ENCODE data around the gene SLFNL1. TPM values are rescaled to one million over a fixed set of nuclear protein-coding genes. Genes with fewer than 3 reads are reported as not detected.

SLFNL1 gene
- total RNA-seq, 1 experiment from 2014 or later: not detected

- DNase-seq (ENCODE audit: low spot score) (no peak), ATAC-seq (no peak)
- Mint-ChIP-seq H3K4me3 (peak overlapping the region; percentile 72), H3K9me3 (no peaks in the 10 kb centered on the region), H3K27me3 (ENCODE audit: low read depth) (no peaks in the 10 kb centered on the region), H3K36me3 (peaks cover 8% of the 10 kb centered on the region), H3K27ac (peak overlapping the region; percentile 81), H3K4me1 (peaks cover 23% of the 10 kb centered on the region)
- ChIA-PET POLR2A (no interaction called here), CTCF (interaction anchor here (1.2 to 2.7 kb wide), 6 partner anchors 27 to 130 kb away, joined by 3 to 17 read pairs (median 8); partner anchors contain the start of gene CITED4)
- TF ChIP-seq FOXP1 (CRISPR knock-in tag; IDR thresholded peaks at IDR 0.05; ENCODE audit: borderline replicate concordance) (no peak), ESRRA (CRISPR knock-in tag; IDR thresholded peaks at IDR 0.05; ENCODE audit: borderline replicate concordance) (0 out of 2 replicates have a peak, but pooled peaks have one; percentile 43), KAT7 (CRISPR knock-in tag; IDR thresholded peaks at IDR 0.05; ENCODE audit: borderline replicate concordance) (peak; percentile 53; the same call in 1 of the 2 replicates), SOX15 (CRISPR knock-in tag; IDR thresholded peaks at IDR 0.05) (no peak), RELA (CRISPR knock-in tag; IDR thresholded peaks at IDR 0.05; ENCODE audit: borderline replicate concordance) (no peak), NR1H2 (CRISPR knock-in tag; IDR thresholded peaks at IDR 0.05) (no peak), ZNF671 (CRISPR knock-in tag; IDR thresholded peaks at IDR 0.05) (no peak)
Measured at GRCh38 chr1:40978886-40979240, 42.7 kb downstream of the SLFNL1 start.

DNA sequence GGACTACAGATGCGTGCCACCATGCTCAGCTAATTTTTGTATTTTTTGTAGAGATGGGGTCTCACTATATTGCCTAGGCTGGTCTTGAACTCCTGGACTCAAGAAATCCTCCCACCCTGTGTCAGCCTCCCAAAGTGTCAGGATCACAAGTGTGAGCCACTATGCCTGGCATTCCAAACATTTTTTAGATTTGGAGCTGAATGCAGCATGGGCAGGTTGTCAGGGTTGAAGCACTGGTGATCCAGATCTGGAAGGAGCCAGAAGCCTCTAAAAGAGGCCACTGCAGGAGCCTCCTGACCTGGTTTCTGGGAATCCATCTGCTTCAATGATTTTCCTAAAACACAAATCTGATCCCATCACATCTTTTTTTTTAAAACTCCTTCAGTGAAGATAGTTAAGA is 43.8 kb downstream of the SLFNL1 start:
- H3K4me1 Mint-ChIP-seq: peaks cover 23% of the 10 kb centered on the region
- CTCF ChIA-PET: interaction anchor here (2.7 kb wide), 1 partner anchor 115 kb away, joined by 13 read pairs; the partner anchor contains the start of gene CITED4
- H3K36me3 Mint-ChIP-seq: no peaks in the 10 kb centered on the region
- DNase-seq (ENCODE audit: low spot score) (no peak), ATAC-seq (no peak)
- H3K27me3 Mint-ChIP-seq (ENCODE audit: low read depth): no peaks in the 10 kb centered on the region
- TF ChIP-seq ATF1 (CRISPR knock-in tag; IDR thresholded peaks at IDR 0.05) (no peak), ZNF219 (CRISPR knock-in tag; IDR thresholded peaks at IDR 0.05; ENCODE audit: borderline replicate concordance) (no peak), TCF7 (CRISPR knock-in tag; IDR thresholded peaks at IDR 0.05; ENCODE audit: low read depth) (no peak), OVOL2 (CRISPR knock-in tag; IDR thresholded peaks at IDR 0.05; ENCODE audit: borderline replicate concordance) (no peak), ZNF281 (CRISPR knock-in tag; IDR thresholded peaks at IDR 0.05) (no peak), ETV6 (CRISPR knock-in tag; IDR thresholded peaks at IDR 0.05) (no peak), CDX4 (CRISPR knock-in tag; IDR thresholded peaks at IDR 0.05; ENCODE audit: borderline replicate concordance) (no peak), FOXP1 (CRISPR knock-in tag; IDR thresholded peaks at IDR 0.05; ENCODE audit: borderline replicate concordance) (no peak), ARID4B (CRISPR knock-in tag; IDR thresholded peaks at IDR 0.05; ENCODE audit: borderline replicate concordance) (no peak), ZNF138 (CRISPR knock-in tag; conservative IDR thresholded peaks at IDR 0.05) (no peak), MXD4 (CRISPR knock-in tag; IDR thresholded peaks at IDR 0.05; ENCODE audit: borderline replicate concordance) (no peak), ZNF396 (CRISPR knock-in tag; IDR thresholded peaks at IDR 0.05; ENCODE audit: borderline replicate concordance) (no peak)
- TF ChIP-seq, protein P1, sequence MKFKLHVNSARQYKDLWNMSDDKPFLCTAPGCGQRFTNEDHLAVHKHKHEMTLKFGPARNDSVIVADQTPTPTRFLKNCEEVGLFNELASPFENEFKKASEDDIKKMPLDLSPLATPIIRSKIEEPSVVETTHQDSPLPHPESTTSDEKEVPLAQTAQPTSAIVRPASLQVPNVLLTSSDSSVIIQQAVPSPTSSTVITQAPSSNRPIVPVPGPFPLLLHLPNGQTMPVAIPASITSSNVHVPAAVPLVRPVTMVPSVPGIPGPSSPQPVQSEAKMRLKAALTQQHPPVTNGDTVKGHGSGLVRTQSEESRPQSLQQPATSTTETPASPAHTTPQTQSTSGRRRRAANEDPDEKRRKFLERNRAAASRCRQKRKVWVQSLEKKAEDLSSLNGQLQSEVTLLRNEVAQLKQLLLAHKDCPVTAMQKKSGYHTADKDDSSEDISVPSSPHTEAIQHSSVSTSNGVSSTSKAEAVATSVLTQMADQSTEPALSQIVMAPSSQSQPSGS (CRISPR knock-in tag; IDR thresholded peaks at IDR 0.05; ENCODE audit: borderline replicate concordance, low read depth): no peak
- TF ChIP-seq, protein P2, sequence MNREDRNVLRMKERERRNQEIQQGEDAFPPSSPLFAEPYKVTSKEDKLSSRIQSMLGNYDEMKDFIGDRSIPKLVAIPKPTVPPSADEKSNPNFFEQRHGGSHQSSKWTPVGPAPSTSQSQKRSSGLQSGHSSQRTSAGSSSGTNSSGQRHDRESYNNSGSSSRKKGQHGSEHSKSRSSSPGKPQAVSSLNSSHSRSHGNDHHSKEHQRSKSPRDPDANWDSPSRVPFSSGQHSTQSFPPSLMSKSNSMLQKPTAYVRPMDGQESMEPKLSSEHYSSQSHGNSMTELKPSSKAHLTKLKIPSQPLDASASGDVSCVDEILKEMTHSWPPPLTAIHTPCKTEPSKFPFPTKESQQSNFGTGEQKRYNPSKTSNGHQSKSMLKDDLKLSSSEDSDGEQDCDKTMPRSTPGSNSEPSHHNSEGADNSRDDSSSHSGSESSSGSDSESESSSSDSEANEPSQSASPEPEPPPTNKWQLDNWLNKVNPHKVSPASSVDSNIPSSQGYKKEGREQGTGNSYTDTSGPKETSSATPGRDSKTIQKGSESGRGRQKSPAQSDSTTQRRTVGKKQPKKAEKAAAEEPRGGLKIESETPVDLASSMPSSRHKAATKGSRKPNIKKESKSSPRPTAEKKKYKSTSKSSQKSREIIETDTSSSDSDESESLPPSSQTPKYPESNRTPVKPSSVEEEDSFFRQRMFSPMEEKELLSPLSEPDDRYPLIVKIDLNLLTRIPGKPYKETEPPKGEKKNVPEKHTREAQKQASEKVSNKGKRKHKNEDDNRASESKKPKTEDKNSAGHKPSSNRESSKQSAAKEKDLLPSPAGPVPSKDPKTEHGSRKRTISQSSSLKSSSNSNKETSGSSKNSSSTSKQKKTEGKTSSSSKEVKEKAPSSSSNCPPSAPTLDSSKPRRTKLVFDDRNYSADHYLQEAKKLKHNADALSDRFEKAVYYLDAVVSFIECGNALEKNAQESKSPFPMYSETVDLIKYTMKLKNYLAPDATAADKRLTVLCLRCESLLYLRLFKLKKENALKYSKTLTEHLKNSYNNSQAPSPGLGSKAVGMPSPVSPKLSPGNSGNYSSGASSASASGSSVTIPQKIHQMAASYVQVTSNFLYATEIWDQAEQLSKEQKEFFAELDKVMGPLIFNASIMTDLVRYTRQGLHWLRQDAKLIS (CRISPR knock-in tag; IDR thresholded peaks at IDR 0.05; ENCODE audit: borderline replicate concordance): no peak
- no peaks in the 10 kb centered on the region for H3K9me3 Mint-ChIP-seq
- no peak overlapping the region for H3K4me3 Mint-ChIP-seq
- no peak overlapping the region for H3K27ac Mint-ChIP-seq
- POLR2A ChIA-PET: interaction anchor here (1.4 kb wide), 1 partner anchor 115 kb away, joined by 4 read pairs; the partner anchor contains the start of gene CITED4

Data from WTC11 (cell line).